ENCODE measurements around the gene CDC123.
"Not testable (repeated sequence)": the region's sequence is repeated elsewhere in the genome, so short reads cannot be mapped to it uniquely, and the experiment has no call there.

CDC123 gene

DNA sequence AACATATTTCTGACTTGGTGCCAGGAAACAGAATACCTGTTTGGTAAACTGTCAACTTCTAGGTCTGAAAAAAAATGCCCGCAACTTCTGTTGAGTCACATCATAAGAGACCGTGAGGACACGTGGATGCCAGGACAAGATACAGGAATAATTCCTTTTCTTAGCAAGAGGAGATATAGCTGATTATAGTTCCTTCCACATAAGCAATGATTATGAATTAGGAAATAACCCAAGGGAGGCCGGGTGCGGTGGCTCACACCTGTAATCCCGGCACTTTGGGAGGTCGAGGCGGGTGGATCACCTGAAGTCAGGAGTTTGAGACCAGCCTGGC is 75.2 kb downstream of the CDC123 start (continued):
- no peak for TF ChIP-seq ZFP41 (tag by site-specific recombination; IDR thresholded peaks at IDR 0.05; ENCODE audit: borderline replicate concordance)
- peak; percentile 52; the same call in 1 of the 2 replicates for TF ChIP-seq ZBTB17 (tag by site-specific recombination; IDR thresholded peaks at IDR 0.05)
- no peak for TF ChIP-seq ZNF623 (tag by site-specific recombination; IDR thresholded peaks at IDR 0.05)
- TF ChIP-seq ZNF10 (tag by site-specific recombination; IDR thresholded peaks at IDR 0.05), result 0 out of 2 replicates have a peak, but pooled peaks have one; percentile 7

DNA sequence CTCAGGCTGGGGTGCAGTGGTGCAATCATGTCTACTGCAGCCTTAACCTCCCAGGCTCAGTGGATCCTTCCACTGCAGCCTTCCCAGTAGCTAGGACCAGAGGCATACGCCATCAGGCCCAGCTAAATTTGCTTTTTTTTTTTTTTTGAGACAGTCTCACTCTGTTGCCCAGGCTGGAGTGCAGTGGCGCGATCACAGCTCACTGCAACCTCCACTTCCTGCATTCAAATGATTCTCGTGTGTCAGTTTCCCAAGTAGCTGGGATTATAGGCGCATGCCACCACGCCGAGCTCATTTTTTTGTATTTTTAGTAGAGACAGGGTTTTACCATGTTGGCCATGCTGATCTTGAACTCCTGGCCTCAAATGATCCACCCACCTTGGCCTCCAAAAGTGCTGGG is 81.9 kb downstream of the CDC123 start:
- TF ChIP-seq, protein P1, sequence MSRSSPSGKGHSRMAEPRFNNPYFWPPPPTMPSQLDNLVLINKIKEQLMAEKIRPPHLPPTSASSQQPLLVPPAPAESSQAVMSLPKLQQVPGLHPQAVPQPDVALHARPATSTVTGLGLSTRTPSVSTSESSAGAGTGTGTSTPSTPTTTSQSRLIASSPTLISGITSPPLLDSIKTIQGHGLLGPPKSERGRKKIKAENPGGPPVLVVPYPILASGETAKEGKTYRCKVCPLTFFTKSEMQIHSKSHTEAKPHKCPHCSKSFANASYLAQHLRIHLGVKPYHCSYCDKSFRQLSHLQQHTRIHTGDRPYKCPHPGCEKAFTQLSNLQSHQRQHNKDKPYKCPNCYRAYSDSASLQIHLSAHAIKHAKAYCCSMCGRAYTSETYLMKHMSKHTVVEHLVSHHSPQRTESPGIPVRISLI (tag by site-specific recombination; IDR thresholded peaks at IDR 0.05), result peak; percentile 65; the same call in 1 of the 2 replicates
- CTCF ChIA-PET, result not testable (repeated sequence)
- POLR2A ChIA-PET, result interaction anchor here (0.7 kb wide), 2 partner anchors 29 to 51 kb away, joined by 4 to 6 read pairs; no protein-coding TSS in a partner anchor

GRCh38 chr10:12279281-12279680 is 83.3 kb downstream of the CDC123 start:
- no peak overlapping the region for H3K4me3 ChIP-seq (ENCODE audit: low read depth, low read length)
- H3K4me1 ChIP-seq (ENCODE audit: control insufficient read depth, insufficient read depth, low read length), result no peaks in the 10 kb centered on the region
- H3K36me3 ChIP-seq (ENCODE audit: control insufficient read depth in 2 of 2, insufficient read depth in 1 of 2, low read length in 2 of 2), result no peaks in the 10 kb centered on the region
- H3K27ac ChIP-seq (ENCODE audit: extremely low read depth, low read depth, low read length), result no peak overlapping the region
- H3K9me3 ChIP-seq (ENCODE audit: control insufficient read depth, insufficient read depth, low read depth, low read length), result no peaks in the 10 kb centered on the region
- POLR2A ChIA-PET, result interaction anchor here (0.7 kb wide), 1 partner anchor 9 kb away, joined by 3 read pairs; no protein-coding TSS in a partner anchor
- TF ChIP-seq ZFHX2 (tag by site-specific recombination; conservative IDR thresholded peaks at IDR 0.05) (peak; percentile 92), EGR2 (tag by site-specific recombination; IDR thresholded peaks at IDR 0.05; ENCODE audit: low read depth) (peak; percentile 88), ZNF341 (tag by site-specific recombination; IDR thresholded peaks at IDR 0.05; ENCODE audit: low read depth) (no peak)
- CTCF ChIA-PET, result no interaction called here

More for the DNA sequence above, 81.9 kb downstream of the CDC123 start:
- not testable (repeated sequence) for H3K4me1 ChIP-seq (ENCODE audit: control insufficient read depth, insufficient read depth, low read length); H3K36me3 ChIP-seq (ENCODE audit: control insufficient read depth in 2 of 2, insufficient read depth in 1 of 2, low read length in 2 of 2); H3K9me3 ChIP-seq (ENCODE audit: control insufficient read depth, insufficient read depth, low read depth, low read length); H3K27ac ChIP-seq (ENCODE audit: extremely low read depth, low read depth, low read length); H3K4me3 ChIP-seq (ENCODE audit: low read depth, low read length)

- ChIA-PET POLR2A (no interaction called here), CTCF (no interaction called here)
- Histone ChIP-seq H3K36me3 (ENCODE audit: control insufficient read depth in 2 of 2, insufficient read depth in 1 of 2, low read length in 2 of 2) (no peaks in the 10 kb centered on the region), H3K4me1 (ENCODE audit: control insufficient read depth, insufficient read depth, low read length) (no peaks in the 10 kb centered on the region), H3K27ac (ENCODE audit: extremely low read depth, low read depth, low read length) (no peak overlapping the region), H3K9me3 (ENCODE audit: control insufficient read depth, insufficient read depth, low read depth, low read length) (no peaks in the 10 kb centered on the region), H3K4me3 (ENCODE audit: low read depth, low read length) (no peak overlapping the region)
- TF ChIP-seq MZF1 (tag by site-specific recombination; IDR thresholded peaks at IDR 0.05; ENCODE audit: borderline replicate concordance), result no peak
- TF ChIP-seq, protein P2, sequence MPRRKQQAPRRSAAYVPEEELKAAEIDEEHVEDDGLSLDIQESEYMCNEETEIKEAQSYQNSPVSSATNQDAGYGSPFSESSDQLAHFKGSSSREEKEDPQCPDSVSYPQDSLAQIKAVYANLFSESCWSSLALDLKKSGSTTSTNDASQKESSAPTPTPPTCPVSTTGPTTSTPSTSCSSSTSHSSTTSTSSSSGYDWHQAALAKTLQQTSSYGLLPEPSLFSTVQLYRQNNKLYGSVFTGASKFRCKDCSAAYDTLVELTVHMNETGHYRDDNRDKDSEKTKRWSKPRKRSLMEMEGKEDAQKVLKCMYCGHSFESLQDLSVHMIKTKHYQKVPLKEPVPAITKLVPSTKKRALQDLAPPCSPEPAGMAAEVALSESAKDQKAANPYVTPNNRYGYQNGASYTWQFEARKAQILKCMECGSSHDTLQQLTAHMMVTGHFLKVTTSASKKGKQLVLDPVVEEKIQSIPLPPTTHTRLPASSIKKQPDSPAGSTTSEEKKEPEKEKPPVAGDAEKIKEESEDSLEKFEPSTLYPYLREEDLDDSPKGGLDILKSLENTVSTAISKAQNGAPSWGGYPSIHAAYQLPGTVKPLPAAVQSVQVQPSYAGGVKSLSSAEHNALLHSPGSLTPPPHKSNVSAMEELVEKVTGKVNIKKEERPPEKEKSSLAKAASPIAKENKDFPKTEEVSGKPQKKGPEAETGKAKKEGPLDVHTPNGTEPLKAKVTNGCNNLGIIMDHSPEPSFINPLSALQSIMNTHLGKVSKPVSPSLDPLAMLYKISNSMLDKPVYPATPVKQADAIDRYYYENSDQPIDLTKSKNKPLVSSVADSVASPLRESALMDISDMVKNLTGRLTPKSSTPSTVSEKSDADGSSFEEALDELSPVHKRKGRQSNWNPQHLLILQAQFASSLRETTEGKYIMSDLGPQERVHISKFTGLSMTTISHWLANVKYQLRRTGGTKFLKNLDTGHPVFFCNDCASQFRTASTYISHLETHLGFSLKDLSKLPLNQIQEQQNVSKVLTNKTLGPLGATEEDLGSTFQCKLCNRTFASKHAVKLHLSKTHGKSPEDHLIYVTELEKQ (tag by site-specific recombination; IDR thresholded peaks at IDR 0.05; ENCODE audit: borderline replicate concordance), result no peak
- TF ChIP-seq ZNF19 (tag by site-specific recombination; IDR thresholded peaks at IDR 0.05; ENCODE audit: low read depth), result no peak
- no peak for TF ChIP-seq ZNF585B (tag by site-specific recombination; IDR thresholded peaks at IDR 0.05)
- no peak for TF ChIP-seq ZNF148 (tag by site-specific recombination; IDR thresholded peaks at IDR 0.05; ENCODE audit: borderline replicate concordance)
- no peak for TF ChIP-seq ZNF311 (tag by site-specific recombination; IDR thresholded peaks at IDR 0.05; ENCODE audit: borderline replicate concordance)
- TF ChIP-seq YY1 (tag by site-specific recombination; IDR thresholded peaks at IDR 0.05), result no peak
- TF ChIP-seq ZNF324 (tag by site-specific recombination; IDR thresholded peaks at IDR 0.05), result no peak
- TF ChIP-seq ZBTB20 (tag by site-specific recombination; IDR thresholded peaks at IDR 0.05), result no peak
- no peak for TF ChIP-seq ZNF169 (tag by site-specific recombination; IDR thresholded peaks at IDR 0.05)
- TF ChIP-seq INSM2 (tag by site-specific recombination; IDR thresholded peaks at IDR 0.05), result no peak
Observed at GRCh38 chr10:12287772-12288171, 91.8 kb downstream of the CDC123 start.

GRCh38 chr10:12297784-12298183 is 101.8 kb downstream of the CDC123 start:
- H3K36me3 ChIP-seq (ENCODE audit: control insufficient read depth in 2 of 2, insufficient read depth in 1 of 2, low read length in 2 of 2); H3K27ac ChIP-seq (ENCODE audit: extremely low read depth, low read depth, low read length); H3K4me3 ChIP-seq (ENCODE audit: low read depth, low read length); H3K4me1 ChIP-seq (ENCODE audit: control insufficient read depth, insufficient read depth, low read length); H3K9me3 ChIP-seq (ENCODE audit: control insufficient read depth, insufficient read depth, low read depth, low read length); POLR2A ChIA-PET; CTCF ChIA-PET: not testable (repeated sequence)

Data from HEK293 (cell line).